ENCODE results near the gene NPHP4.
"Not testable (repeated sequence)": the region's sequence is repeated elsewhere in the genome, so short reads cannot be mapped to it uniquely, and the experiment has no call there.

Gene NPHP4

DNA sequence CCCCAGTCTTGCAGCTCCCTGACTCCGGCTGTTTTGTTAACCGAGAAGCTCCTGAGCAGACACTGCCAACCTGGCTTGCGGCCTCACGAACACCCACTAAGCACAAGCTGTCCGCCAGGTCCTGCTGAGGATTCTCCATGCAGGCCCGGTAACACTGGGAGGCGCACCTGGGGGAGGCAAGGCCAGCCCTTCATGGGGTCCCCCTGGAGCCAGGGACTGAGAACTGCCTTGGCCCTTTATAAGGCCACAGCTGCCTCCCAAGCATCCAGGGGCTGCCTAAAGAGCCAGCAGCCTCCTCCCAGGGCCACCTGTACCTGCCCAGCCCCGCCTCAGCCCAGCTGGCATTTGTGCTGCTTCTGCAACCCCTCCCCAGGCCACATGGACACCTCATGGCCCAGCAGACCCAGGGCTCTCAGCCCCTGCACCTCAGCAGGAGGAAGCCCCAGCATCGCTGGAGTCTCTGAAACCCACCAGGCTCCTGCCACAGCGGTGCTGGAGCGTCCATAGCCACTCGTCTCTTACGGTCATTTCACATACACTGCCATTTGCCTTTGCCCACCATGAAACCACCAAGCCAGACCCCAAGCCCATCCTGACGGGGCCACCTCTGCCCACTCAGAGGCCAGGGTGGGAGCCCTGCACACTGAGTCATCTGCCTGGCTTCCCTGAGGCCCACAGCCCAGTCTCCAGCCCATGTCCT is 82.5 kb downstream of the NPHP4 start:
- no peak for DNase-seq

GRCh38 chr1:5908461-5909375 is 83.5 kb downstream of the NPHP4 start:
- no peak for DNase-seq

- no peak for DNase-seq
Observed at GRCh38 chr1:5907966-5908365, 84.3 kb downstream of the NPHP4 start.

GRCh38 chr1:5907386-5907785 is 84.8 kb downstream of the NPHP4 start:
- DNase-seq: no peak

DNA sequence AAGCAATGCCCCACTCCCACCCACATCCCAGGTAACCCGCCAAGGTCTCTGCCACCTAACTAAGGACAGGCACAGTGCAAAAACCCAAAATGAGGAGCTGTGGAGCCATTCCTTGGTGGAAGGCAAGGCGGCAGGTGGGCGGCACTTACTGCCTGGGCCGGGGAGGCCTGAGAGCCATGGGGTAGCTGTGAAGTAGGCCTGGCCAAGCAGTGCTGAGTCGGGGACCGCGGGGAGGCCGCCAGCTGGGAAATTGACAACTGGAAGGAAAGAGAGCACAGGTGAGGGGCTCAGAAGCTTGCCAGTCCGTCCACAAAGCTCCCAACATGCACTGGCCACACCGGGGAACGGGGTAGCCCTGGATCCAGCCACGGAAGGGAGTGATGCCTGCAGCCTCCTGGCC is 85.3 kb downstream of the NPHP4 start:
- no peak for DNase-seq

DNA sequence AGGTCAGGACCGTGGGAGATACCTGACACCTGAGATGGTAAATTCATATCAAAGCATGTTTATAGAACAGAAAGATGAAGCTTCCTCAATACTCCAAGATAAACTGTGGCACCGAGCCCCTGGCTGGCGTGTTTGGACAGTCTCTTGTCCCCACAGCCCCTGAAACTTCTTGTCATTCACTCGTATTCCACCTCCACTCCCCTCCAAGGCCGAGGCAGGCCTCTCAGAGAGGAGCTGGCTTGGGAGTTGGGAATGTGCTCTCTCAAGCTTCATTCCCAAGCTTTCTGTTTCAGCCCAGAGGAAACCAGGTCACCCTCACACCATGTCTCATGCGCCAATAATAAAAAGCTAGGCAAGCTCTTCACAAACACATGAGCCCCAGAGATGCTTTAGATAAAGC is 86.1 kb downstream of the NPHP4 start:
- DNase-seq: no peak

DNA sequence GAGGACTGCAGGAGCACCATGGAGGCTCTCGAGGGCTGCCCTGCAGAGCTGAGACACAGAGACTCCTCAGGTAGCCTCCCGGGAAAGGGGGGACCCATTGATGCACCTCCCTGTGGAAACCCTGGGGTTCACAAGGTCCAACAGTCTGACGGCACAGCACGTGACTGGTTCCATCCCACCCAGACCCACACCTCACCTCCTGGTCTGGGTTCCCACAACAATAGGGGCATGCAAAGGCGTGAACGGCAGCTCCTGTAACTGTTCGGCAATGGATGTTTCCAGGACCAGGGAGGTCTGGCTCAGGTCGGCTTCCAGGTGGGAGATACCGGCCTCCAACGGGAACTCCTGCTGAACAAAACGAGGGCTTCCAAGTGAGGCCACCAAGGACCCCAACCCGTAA is 86.8 kb downstream of the NPHP4 start:
- no peak for DNase-seq

- DNase-seq: no peak
Observed at GRCh38 chr1:5904551-5904950, 87.7 kb downstream of the NPHP4 start.

DNA sequence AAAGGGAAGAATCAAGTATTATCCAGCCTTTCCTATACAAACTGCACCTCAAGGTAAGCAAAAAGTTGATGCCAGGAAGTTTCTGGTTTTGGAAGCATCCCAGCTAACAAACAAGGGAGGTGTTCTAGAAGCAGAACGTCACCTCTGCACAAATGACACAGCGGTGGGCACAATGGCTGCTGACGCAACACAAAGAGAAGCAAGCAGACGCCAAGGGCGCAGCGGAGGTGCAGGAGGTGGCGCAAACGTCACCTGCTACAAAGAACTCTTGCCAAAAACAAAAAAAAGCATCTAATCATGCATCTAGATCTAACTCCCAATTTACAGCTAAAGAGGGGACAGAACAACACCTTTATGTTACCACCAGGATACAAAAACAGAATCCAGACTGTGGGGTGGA is 88.5 kb downstream of the NPHP4 start:
- no peak for DNase-seq

DNA sequence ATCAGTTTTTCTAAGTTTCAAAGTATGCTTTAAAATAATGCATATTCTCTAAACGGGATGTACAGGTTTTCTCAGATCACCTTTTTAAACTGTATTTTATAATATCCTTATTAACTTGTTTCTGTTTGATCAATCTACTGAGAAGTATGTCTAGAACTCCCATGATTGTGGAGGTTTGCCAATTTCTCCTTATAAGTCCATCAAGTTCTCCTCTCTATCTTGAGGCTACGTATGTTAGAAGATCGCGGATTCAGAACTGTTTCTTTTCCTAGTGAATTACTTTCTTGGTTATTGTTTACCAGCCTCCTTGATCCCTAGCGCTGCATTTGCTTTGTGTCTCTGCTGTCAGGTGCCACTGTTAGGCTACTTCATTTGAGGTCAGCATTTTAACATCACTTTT is 89.2 kb downstream of the NPHP4 start:
- DNase-seq: no peak

- no peak for DNase-seq
Observed at GRCh38 chr1:5901841-5902240, 90.4 kb downstream of the NPHP4 start.

- DNase-seq: no peak
Observed at GRCh38 chr1:5901150-5901549, 91.1 kb downstream of the NPHP4 start.

DNA sequence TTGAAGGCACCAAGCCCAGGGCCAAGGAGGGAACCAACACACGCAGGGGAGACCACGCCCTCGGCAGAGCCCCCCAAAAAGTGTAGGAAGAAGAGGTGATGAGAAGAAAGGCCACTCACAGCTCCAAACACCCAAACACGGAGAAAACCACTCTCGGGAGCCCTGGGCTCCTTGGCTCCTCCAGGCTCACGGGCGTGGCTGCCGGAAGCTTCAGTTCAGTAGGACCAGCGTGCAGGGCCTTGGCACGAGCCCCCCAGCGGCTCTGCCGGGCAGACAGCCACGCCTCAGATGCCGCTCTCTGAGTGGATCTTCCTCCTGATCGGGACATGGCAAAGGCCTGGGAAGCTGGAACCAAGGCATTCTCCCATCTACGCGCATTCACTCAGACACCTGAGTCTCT is 94.0 kb downstream of the NPHP4 start:
- no peak for DNase-seq

DNA sequence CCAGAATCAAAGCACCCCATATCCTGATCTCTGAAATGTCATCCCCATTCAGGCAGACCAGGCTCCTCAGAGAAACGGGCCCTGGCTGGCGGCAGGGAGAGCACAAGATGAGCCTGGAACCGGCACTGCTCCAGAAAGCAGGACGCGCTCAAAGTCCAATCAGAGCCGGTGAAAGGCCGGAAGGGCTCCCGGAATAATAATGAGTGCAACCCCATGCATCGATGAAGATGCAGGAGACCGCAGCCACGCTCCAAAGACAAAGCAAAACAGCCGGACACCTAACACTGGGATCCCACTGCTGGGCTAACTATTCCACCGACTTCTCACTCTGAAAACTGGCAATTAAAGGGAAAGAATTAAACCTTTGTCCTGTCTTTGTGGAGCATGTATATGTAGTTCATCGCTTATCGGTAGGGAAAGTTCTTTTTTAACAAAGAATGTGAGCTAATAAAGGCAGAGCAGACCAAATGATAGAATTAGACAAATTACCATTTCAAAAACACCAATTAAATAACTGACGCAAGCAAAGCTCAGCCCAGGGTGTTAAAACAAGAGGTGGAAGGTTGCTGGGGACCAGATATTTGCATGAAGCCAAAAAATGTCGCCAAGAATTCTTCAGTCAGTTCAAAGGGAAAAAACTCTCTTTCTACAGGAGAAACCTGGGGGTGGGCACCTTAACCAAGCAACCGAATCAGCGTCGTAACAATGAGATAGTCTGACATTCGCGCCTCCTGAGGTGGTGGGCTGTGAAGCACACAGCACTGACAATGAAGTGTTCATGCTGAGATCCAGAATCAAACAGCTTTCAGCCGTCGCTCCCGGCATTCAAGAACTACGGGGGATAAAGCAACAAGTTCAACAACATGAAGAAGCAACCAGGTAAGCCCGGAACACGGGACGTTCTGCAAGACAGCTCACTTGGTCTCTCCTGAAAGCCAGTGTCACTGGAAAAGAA is 95.2 kb downstream of the NPHP4 start:
- DNase-seq: no peak

GRCh38 chr1:5895446-5896406 is 96.5 kb downstream of the NPHP4 start:
- no peak for DNase-seq

GRCh38 chr1:5893699-5894278 is 98.4 kb downstream of the NPHP4 start:
- not testable (repeated sequence) for DNase-seq

- no peak for DNase-seq
Observed at GRCh38 chr1:5892329-5892728, 99.9 kb downstream of the NPHP4 start.

DNA sequence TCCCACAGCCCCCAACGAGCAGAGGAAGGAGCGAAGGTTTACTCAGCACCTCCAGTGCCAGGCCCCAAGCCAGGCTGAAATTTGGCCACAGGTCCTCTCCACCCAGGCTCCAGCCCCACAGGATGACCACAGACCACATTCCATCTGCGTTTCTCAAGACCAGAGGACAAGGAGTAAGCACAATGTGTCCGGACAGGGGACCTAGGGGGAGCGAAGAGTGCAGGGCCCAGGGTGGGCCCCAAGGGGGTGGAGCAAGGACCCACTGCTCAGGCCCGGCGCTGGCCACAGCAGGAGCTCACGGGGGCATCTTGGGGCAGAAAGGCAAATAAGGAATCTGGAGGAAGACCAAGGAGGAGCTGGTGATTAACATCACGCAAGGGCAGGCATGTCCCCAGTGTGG is 100.5 kb downstream of the NPHP4 start:
- DNase-seq: peak; percentile 64

- no peak for DNase-seq
Observed at GRCh38 chr1:5891137-5891536, 101.1 kb downstream of the NPHP4 start.

GRCh38 chr1:5890346-5891106 is 101.7 kb downstream of the NPHP4 start:
- no peak for DNase-seq

DNA sequence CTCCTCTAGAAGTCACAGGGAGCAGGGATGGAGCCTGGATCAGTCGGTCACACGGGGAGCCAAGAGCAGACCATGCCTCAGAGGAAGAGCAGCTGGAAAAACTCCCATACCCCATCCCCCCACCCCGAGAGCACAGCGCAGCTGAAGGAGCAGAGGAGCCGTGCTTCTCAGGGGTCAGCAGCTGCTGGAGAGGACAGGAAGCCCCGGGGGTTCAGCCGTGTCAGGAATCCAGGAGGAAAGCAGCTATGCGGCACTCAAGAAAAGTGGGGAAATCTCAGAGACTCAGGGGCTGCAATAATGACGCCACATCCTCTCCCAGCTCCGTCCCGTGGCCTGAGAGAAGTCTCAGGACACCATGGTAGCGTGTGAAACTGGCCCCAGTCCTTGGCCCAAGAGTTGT is 102.3 kb downstream of the NPHP4 start:
- DNase-seq: no peak
